ENCODE results near the gene SUN5. TPM values are rescaled to one million over a fixed set of nuclear protein-coding genes. Genes with fewer than 3 reads are reported as not detected.
A peak's percentile ranks its signal among the peaks of the same experiment; 100 is the strongest.

SUN5 gene
- total RNA-seq, 1 experiment from 2014 or later: not detected

GRCh38 chr20:32973077-32973717 lies 31.0 kb downstream of the SUN5 start:
- Histone ChIP-seq H3K36me3 (no peaks in the 10 kb centered on the region), H3K4me3 (no peak overlapping the region), H3K27me3 (no peaks in the 10 kb centered on the region), H3K9me3 (replicated peaks) (no peaks in the 10 kb centered on the region), H3K4me1 (peaks cover 33% of the 10 kb centered on the region), H3K27ac (no peak overlapping the region)
- DNase-seq: no peak

GRCh38 chr20:32972181-32973076 lies 31.8 kb downstream of the SUN5 start:
- H3K4me3 ChIP-seq: peak overlapping the region; percentile 7

DNA sequence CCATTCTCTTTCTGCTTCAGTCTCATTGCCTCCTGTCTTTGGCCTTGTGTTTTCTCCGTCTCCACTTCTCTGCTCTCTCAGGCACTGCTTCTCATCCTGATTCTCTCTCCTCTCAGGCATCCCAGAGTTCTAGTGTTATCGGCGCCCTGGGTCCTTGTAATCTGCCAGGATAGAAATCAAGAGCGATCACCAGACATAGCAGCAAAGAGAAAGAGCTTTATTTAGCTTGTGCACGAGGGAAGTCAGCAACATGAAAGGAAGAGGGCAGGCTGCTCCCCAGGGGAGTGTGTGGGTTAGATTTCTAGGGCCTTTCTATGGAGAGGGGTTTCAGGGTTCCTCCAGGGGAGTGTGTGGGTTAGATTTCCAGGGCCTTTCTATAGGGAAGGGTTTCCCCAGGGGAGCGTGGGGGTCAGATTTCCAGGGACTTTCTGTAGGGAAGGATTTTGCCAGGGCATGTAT lies 32.5 kb downstream of the SUN5 start:
- peaks cover 20% of the 10 kb centered on the region for H3K4me1 ChIP-seq
- H3K27me3 ChIP-seq: no peaks in the 10 kb centered on the region
- H3K27ac ChIP-seq: peak overlapping the region; percentile 54
- peak; percentile 79 to 82 for DNase-seq
- peak overlapping the region; percentile 7 for H3K4me3 ChIP-seq
- H3K9me3 ChIP-seq (replicated peaks): no peaks in the 10 kb centered on the region
- H3K36me3 ChIP-seq: no peaks in the 10 kb centered on the region

More at GRCh38 chr20:32972181-32973076, 31.8 kb downstream of the SUN5 start:
- Histone ChIP-seq H3K27ac (peak overlapping the region; percentile 54), H3K4me1 (peaks cover 25% of the 10 kb centered on the region), H3K27me3 (no peaks in the 10 kb centered on the region), H3K9me3 (replicated peaks) (no peaks in the 10 kb centered on the region), H3K36me3 (no peaks in the 10 kb centered on the region)
- DNase-seq: peak in 1 of 2 experiments; percentile 69

DNA sequence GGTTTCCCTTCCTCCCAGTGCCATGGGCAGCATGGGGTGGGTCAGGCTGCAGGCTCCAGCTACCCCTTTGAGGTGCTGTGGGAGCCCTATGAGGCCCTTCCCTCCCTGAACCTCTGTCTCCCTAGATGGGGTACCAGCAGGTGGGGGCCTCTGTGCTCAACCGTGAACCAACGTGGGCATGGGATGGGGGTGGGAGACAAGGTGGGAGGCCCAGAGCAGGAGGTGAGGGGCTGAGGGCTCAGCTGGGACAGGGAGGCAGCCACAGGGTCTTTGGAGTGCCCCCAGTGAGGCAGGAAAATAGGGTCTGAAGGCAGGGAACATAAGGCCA lies 33.3 kb downstream of the SUN5 start:
- peaks cover 20% of the 10 kb centered on the region for H3K4me1 ChIP-seq
- peak in 1 of 2 experiments; percentile 4 for DNase-seq
- H3K9me3 ChIP-seq (replicated peaks): no peaks in the 10 kb centered on the region
- H3K4me3 ChIP-seq: no peak overlapping the region
- no peaks in the 10 kb centered on the region for H3K27me3 ChIP-seq
- peak overlapping the region; percentile 54; the same call in 1 of the 2 replicates for H3K27ac ChIP-seq
- no peaks in the 10 kb centered on the region for H3K36me3 ChIP-seq

DNA sequence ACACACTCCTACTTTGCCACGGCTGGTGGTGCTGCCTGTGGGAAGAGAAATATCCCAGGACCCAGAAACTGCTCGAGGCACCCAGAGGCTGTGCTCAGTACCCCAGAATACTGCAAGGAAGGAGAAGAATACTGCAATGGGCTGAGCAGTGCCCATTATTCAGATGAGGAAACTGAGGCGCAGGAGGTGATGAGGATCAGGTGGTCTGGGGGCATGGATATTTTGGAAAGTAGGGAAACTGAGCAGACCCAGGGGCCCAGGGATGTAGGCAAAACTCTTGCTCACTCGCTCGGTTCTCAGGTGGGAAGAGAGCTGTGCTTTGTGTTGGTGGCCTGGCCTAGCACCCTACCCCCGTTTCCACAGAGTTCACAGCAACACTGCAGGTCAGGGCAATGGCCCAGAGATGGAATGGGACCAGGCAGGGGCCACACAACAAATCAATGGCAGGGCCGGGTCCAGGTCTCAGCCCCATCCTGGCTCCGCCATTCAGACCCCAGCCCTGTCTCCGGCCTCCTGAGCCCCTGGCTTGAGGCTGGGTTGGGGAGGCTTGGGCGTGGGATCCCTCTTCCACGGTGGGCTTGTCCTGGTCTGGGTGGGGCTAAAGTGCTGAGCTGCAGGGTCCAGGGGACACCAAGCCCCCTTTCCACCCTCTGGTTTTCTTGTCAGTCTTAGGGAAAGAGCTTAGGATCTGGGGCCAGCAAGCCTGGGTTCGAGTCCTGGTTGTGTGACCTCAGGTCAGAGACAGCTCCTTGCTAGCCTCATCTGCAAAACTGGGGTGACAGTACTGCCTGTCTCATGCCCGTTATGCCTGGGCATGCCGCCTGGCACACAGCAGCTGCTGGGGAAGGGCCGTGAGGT lies 33.9 kb downstream of the SUN5 start:
- Histone ChIP-seq H3K27me3 (no peaks in the 10 kb centered on the region), H3K4me1 (peaks cover 20% of the 10 kb centered on the region), H3K27ac (no peak overlapping the region), H3K36me3 (no peaks in the 10 kb centered on the region), H3K4me3 (no peak overlapping the region), H3K9me3 (replicated peaks) (no peaks in the 10 kb centered on the region)
- DNase-seq: peak in 1 of 2 experiments; percentile 5

DNA sequence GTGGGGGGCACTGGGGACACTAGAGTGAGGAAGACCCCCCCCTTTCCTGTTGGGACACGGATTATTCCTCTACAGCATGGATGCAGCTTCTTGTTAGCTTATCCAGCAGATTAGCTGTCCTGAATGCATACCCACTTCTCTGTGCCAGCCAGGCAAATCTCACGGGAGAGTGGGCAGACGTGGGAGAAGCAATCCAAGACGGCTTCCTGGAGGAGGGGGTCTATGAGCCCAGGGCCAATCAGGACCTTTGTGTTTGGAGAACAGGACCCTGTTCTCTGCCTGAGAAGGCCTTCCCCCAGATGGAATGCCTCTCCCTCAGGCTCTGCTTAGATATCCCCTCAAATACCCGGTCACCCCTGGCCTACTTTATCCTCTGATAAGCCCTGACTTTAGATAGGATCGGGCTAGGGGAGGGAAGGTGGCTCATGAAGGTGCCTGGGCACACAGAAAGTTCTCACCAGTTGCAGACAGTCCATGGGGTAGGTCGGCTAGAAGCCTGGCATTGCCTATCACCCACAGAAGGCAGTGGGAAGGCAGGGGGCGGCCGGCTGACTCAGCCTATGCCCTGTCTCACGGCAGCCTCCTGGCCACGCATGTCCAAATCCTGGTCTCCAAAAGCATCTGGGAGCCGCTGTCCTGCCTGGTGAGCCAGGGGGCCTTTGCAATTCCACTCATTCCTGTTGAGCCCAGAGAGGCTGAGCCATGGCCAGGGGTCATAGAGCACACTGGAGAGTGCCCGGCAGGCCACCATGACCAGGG lies 34.7 kb downstream of the SUN5 start:
- no peaks in the 10 kb centered on the region for H3K9me3 ChIP-seq (replicated peaks)
- no peak overlapping the region for H3K4me3 ChIP-seq
- no peak for DNase-seq
- H3K4me1 ChIP-seq: peaks cover 20% of the 10 kb centered on the region
- 0 out of 2 replicates have a peak, but pooled peaks cover 5% of the 10 kb centered on the region for H3K27me3 ChIP-seq
- H3K27ac ChIP-seq: no peak overlapping the region
- no peaks in the 10 kb centered on the region for H3K36me3 ChIP-seq

DNA sequence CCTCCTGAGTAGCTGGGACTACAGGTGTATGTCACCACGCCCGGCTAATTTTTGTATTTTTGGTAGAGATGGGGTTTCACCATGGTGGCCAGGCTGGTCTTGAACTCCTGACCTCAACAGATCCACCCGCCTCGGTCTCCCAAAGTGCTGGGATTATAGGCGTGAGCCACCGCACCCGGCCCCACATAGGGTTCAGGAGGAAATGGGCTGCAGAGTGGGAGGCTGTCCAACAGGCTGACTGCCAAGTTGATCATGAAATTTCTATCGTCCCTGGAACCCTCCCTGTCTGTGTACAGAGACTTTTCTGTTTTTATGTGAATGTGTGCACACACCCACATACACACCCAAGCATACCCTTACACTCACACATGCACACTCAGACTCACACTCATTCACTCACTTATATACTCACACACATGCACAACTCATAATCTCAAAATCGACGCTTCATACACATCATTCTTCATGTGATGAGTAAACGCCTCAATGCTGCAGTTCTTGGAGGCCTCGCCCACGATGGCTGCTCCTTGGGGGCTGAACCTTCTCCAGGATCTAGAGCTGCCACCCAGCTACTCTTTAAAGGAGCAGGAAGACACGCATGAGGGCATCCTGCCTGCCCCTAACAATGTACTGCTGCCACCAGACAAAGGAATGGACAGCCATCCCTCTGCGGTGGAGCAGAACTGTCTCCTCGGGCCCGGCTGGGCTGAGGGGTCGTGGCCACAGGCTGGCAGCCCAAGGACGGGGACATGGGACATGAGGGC lies 35.6 kb downstream of the SUN5 start:
- Histone ChIP-seq H3K27me3 (0 out of 2 replicates have a peak, but pooled peaks cover 5% of the 10 kb centered on the region), H3K4me3 (no peak overlapping the region), H3K9me3 (replicated peaks) (no peaks in the 10 kb centered on the region), H3K27ac (no peak overlapping the region), H3K4me1 (peaks cover 20% of the 10 kb centered on the region), H3K36me3 (no peaks in the 10 kb centered on the region)
- no peak for DNase-seq

DNA sequence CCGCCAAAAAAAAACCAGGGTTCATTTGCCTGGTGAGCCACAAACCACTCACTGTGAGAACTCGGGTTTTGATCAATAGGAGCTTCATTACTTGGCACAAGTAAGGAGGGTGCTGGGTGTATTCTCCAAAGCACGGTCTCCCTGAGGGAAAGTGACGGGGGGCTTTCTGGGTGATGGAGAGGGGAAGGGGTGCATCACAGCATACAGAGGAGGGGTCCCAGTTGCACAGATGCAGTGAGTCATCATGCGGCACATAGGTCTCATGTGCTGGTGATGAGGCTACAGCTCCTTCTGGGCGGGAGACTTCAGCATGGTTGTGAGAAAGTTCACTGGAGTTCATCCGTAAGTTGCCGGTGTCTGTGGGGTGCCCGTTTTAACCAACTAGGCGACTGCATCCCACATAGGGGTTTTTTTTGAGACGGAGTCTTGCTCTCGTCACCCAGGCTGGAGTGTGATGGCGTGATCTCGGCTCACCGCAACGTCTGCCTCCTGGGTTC lies 36.2 kb downstream of the SUN5 start:
- Histone ChIP-seq H3K4me1 (peaks cover 20% of the 10 kb centered on the region), H3K27me3 (0 out of 2 replicates have a peak, but pooled peaks cover 5% of the 10 kb centered on the region), H3K27ac (no peak overlapping the region), H3K9me3 (replicated peaks) (no peaks in the 10 kb centered on the region), H3K4me3 (no peak overlapping the region), H3K36me3 (no peaks in the 10 kb centered on the region)
- DNase-seq: peak in 1 of 2 experiments; percentile 1

DNA sequence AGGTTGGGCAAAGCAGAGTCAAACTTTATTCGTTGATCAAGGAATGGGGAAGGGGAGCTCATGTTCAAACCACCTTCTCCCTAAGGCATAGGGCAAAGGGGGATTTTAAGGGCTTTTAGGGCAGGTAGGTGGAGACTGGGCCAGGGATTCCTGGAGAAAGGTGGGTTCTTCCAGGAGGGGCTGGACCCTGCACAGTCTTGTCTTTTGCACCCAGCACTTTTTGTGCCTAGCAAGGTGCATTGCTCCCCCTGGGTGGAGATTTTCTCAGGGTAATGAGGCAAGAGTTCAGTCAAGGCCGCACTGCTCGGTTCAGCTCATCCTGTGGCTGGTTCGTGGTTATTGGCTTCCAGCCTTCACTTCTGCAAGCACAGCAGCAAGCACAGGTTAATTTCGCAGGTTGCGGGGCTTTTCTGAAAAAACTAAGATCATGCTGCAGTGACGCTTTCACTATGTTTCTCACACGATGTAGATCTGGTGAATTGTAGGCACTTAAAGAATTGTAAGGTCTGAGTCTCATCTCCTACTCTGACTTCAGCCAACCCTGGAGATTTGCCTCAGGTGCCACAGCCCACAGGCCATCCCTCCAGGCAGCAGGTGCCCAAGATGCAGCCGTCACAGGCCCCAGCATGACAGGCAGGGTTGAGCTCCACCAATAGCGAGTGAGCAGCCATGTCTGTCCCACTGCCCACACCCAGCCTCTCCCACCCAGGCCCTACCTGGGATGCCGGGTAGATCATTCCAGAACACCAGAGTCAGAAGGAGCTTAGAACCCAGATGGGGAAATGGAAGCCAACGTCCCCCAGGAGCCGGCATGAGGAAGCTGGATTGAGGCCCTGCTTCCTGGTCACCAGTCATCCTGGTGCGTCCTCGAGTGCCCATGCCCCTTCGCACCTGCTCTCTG lies 37.1 kb downstream of the SUN5 start:
- peak in 1 of 2 experiments; percentile 4 for DNase-seq
- Histone ChIP-seq H3K27ac (no peak overlapping the region), H3K9me3 (replicated peaks) (no peaks in the 10 kb centered on the region), H3K27me3 (0 out of 2 replicates have a peak, but pooled peaks cover 5% of the 10 kb centered on the region), H3K4me1 (peaks cover 14% of the 10 kb centered on the region), H3K36me3 (no peaks in the 10 kb centered on the region), H3K4me3 (no peak overlapping the region)

DNA sequence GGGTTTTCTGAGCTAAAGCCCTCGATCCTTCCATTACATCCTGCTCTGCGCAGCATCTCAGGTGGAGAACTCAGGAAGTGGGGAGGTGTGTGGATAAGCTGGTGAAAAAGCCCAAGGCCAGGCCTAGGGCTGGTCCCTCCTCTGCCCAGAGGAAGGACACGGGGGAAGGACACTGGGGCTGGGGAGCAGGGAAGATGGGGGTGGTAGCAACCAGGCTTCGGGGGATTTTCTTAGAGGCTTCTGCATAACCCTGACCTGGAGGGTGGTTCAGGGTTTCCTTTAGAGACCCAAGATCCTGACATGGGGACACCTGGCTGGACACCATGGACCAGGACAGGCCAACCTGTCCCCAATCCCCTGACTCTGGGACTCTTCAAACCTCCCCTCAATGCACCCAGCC lies 37.9 kb downstream of the SUN5 start:
- Histone ChIP-seq H3K4me1 (peaks cover 6% of the 10 kb centered on the region; the same call in 1 of the 2 replicates), H3K36me3 (no peaks in the 10 kb centered on the region), H3K4me3 (no peak overlapping the region), H3K27ac (no peak overlapping the region), H3K9me3 (replicated peaks) (no peaks in the 10 kb centered on the region), H3K27me3 (0 out of 2 replicates have a peak, but pooled peaks cover 5% of the 10 kb centered on the region)
- DNase-seq: peak in 1 of 2 experiments; percentile 2

- Histone ChIP-seq H3K27me3 (0 out of 2 replicates have a peak, but pooled peaks cover 5% of the 10 kb centered on the region), H3K9me3 (replicated peaks) (no peaks in the 10 kb centered on the region), H3K4me1 (peaks cover under 1% of the 10 kb centered on the region; the same call in 1 of the 2 replicates), H3K4me3 (no peak overlapping the region), H3K27ac (no peak overlapping the region), H3K36me3 (no peaks in the 10 kb centered on the region)
- DNase-seq: peak in 1 of 2 experiments; percentile 2
These were observed 38.5 kb downstream of the SUN5 start for GRCh38 chr20:32965581-32966373.

GRCh38 chr20:32965115-32965514 lies 39.1 kb downstream of the SUN5 start:
- Histone ChIP-seq H3K4me1 (no peaks in the 10 kb centered on the region), H3K9me3 (replicated peaks) (no peaks in the 10 kb centered on the region), H3K27ac (no peak overlapping the region), H3K4me3 (no peak overlapping the region), H3K36me3 (no peaks in the 10 kb centered on the region), H3K27me3 (0 out of 2 replicates have a peak, but pooled peaks cover 5% of the 10 kb centered on the region)
- DNase-seq: peak in 1 of 2 experiments; percentile 5
